ENCODE results near the gene BTG4. TPM values are rescaled to one million over a fixed set of nuclear protein-coding genes. Genes with fewer than 3 reads are reported as not detected.
A peak's percentile ranks its signal among the peaks of the same experiment; 100 is the strongest.

Gene BTG4
- total and polyA plus RNA-seq, 12 donors = not detected

GRCh38 chr11:111454561-111455192 lies 57.5 kb downstream of the BTG4 start:
- Histone ChIP-seq H3K27me3 (peaks cover 2% of the 10 kb centered on the region), H3K9me3 (replicated peaks in 1 of 3) (no peaks in the 10 kb centered on the region), H3K4me3 (no peak overlapping the region), H3K27ac (no peak overlapping the region), H3K4me1 (replicated peaks in 1 of 2) (no peaks in the 10 kb centered on the region), H3K36me3 (replicated peaks in 1 of 2) (no peaks in the 10 kb centered on the region)
- TF ChIP-seq POLR2A (IDR thresholded peaks at IDR 0.05) = no peak
- TF ChIP-seq, protein P1, sequence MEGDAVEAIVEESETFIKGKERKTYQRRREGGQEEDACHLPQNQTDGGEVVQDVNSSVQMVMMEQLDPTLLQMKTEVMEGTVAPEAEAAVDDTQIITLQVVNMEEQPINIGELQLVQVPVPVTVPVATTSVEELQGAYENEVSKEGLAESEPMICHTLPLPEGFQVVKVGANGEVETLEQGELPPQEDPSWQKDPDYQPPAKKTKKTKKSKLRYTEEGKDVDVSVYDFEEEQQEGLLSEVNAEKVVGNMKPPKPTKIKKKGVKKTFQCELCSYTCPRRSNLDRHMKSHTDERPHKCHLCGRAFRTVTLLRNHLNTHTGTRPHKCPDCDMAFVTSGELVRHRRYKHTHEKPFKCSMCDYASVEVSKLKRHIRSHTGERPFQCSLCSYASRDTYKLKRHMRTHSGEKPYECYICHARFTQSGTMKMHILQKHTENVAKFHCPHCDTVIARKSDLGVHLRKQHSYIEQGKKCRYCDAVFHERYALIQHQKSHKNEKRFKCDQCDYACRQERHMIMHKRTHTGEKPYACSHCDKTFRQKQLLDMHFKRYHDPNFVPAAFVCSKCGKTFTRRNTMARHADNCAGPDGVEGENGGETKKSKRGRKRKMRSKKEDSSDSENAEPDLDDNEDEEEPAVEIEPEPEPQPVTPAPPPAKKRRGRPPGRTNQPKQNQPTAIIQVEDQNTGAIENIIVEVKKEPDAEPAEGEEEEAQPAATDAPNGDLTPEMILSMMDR (IDR thresholded peaks at IDR 0.05) = peak in 1 of 6 experiments; percentile 14
- intact Hi-C loops (cut with DNase I) = no loop called here
- peak in 2 of 7 donors; percentile 7 to 32 for DNase-seq
- WGBS, 4 donors = 48 to 56% (median 53%) methylated on average over 9 to 11 of the region's 11 CpGs

GRCh38 chr11:111452817-111453552 lies 59.2 kb downstream of the BTG4 start:
- Histone ChIP-seq H3K36me3 (replicated peaks in 1 of 2) (no peaks in the 10 kb centered on the region), H3K27ac (no peak overlapping the region), H3K4me3 (no peak overlapping the region), H3K9me3 (replicated peaks in 1 of 3) (no peaks in the 10 kb centered on the region), H3K27me3 (peaks cover 2% of the 10 kb centered on the region), H3K4me1 (replicated peaks in 1 of 2) (no peaks in the 10 kb centered on the region)
- DNase-seq = no peak
- 69 to 74% (median 73%) methylated on average over 10 of the region's 10 CpGs for WGBS, 4 donors
- intact Hi-C loops (cut with DNase I) = no loop called here
- TF ChIP-seq, protein P1 (IDR thresholded peaks at IDR 0.05) = no peak
- no peak for TF ChIP-seq POLR2A (IDR thresholded peaks at IDR 0.05)

- no peak for DNase-seq
- intact Hi-C loops (cut with DNase I) = no loop called here
- WGBS, 4 donors = 83 to 100% (median 88%) methylated on average over 4 to 6 of the region's 6 CpGs
- H3K27me3 ChIP-seq = peaks cover 2% of the 10 kb centered on the region
- H3K4me3 ChIP-seq = no peak overlapping the region
- H3K4me1 ChIP-seq (replicated peaks in 1 of 2) = no peaks in the 10 kb centered on the region
- no peaks in the 10 kb centered on the region for H3K36me3 ChIP-seq (replicated peaks in 1 of 2)
- no peak for TF ChIP-seq POLR2A (IDR thresholded peaks at IDR 0.05)
- TF ChIP-seq, protein P1 (IDR thresholded peaks at IDR 0.05) = no peak
- H3K9me3 ChIP-seq (replicated peaks in 1 of 3) = no peaks in the 10 kb centered on the region
- H3K27ac ChIP-seq = no peak overlapping the region
Measured at GRCh38 chr11:111452146-111452545, 60.0 kb downstream of the BTG4 start.

- Histone ChIP-seq H3K27ac (no peak overlapping the region), H3K36me3 (replicated peaks in 1 of 2) (no peaks in the 10 kb centered on the region), H3K9me3 (replicated peaks in 1 of 3) (no peaks in the 10 kb centered on the region), H3K4me3 (no peak overlapping the region), H3K4me1 (replicated peaks in 1 of 2) (peaks cover 6 to 7% of the 10 kb centered on the region in 2 donors), H3K27me3 (peaks cover 2% of the 10 kb centered on the region)
- intact Hi-C loops (cut with DNase I) = no loop called here
- no peak for TF ChIP-seq POLR2A (IDR thresholded peaks at IDR 0.05)
- TF ChIP-seq, protein P1 (IDR thresholded peaks at IDR 0.05) = no peak
- DNase-seq = no peak
- WGBS, 4 donors = 86 to 91% (median 88%) methylated on average over 7 to 12 of the region's 12 CpGs
Measured at GRCh38 chr11:111450480-111451320, 61.5 kb downstream of the BTG4 start.
